Bronchial epithelial cell (primary cell): Measurements from ENCODE around the gene KRT36. TPM values are rescaled to one million over a fixed set of nuclear protein-coding genes. Genes with fewer than 3 reads are reported as not detected.
A peak's percentile ranks its signal among the peaks of the same experiment; 100 is the strongest.

Experiments used
- DNase-seq: peaks from one replicate; pipeline ENCODE4 v3.0.0-alpha.2; 2010; ENCODE audit warnings: low read depth
- FAIRE-seq: peaks from 2 replicates; lab custom pipeline; 2011; peaks lifted over from hg19 to GRCh38; lab: Jason Lieb, UNC
- H3K27me3 ChIP-seq: 2 replicates; pipeline ENCODE4 v1.5.1; 2011; ENCODE audit warnings: low read length; ENCODE audit not compliant: control insufficient read depth, insufficient read depth
- H3K36me3 ChIP-seq: 2 replicates; pipeline ENCODE4 v1.5.1; 2011; ENCODE audit warnings: low read length; ENCODE audit not compliant: control insufficient read depth, insufficient read depth
- H3K4me3 ChIP-seq: 2 replicates; pipeline ENCODE4 v1.5.1; 2011; ENCODE audit warnings: mild to moderate bottlenecking, low read depth, low read length, control low read depth
- CTCF ChIP-seq: IDR thresholded peaks from 2 replicates; pipeline ENCODE4 v1.5.1; 2011; ENCODE audit warnings: mild to moderate bottlenecking, moderate library complexity, low read length, control low read depth, inconsistent platforms; ENCODE audit not compliant: insufficient read depth, severe bottlenecking
- total RNA-seq: library from RNA; depleted of rRNA; stranded (reverse); fragments of >200 nt; gene quantifications from 2 replicates; pipeline ENCODE4 v1.2.1, GENCODE V29; 2014

Gene KRT36
- total RNA-seq, 1 donor from 2014 or later, result under 0.01 TPM

- FAIRE-seq (peak; percentile 47), DNase-seq (no peak)
- Histone ChIP-seq H3K4me3 (no peak overlapping the region), H3K27me3 (no peaks in the 10 kb centered on the region), H3K36me3 (peaks cover 22% of the 10 kb centered on the region)
- TF ChIP-seq CTCF, result no peak
Observed at GRCh38 chr17:41516147-41516829, 26.6 kb upstream of the KRT36 start.

- Histone ChIP-seq H3K36me3 (peaks cover 22% of the 10 kb centered on the region), H3K27me3 (no peaks in the 10 kb centered on the region), H3K4me3 (no peak overlapping the region)
- DNase-seq (no peak), FAIRE-seq (no peak)
- TF ChIP-seq CTCF, result no peak
Observed at GRCh38 chr17:41513168-41513547, 23.4 kb upstream of the KRT36 start.

- Histone ChIP-seq H3K27me3 (no peaks in the 10 kb centered on the region), H3K36me3 (peaks cover 21% of the 10 kb centered on the region), H3K4me3 (no peak overlapping the region)
- DNase-seq (no peak), FAIRE-seq (no peak)
- no peak for TF ChIP-seq CTCF
Observed at GRCh38 chr17:41512546-41513167, 22.9 kb upstream of the KRT36 start.

- no peak overlapping the region for H3K4me3 ChIP-seq
- TF ChIP-seq CTCF, result no peak
- FAIRE-seq (no peak), DNase-seq (no peak)
- H3K36me3 ChIP-seq, result peaks cover 16% of the 10 kb centered on the region
- no peaks in the 10 kb centered on the region for H3K27me3 ChIP-seq
Observed at GRCh38 chr17:41511716-41512115, 22.0 kb upstream of the KRT36 start.

GRCh38 chr17:41511116-41511515, 21.4 kb upstream of the KRT36 start:
- DNase-seq (no peak), FAIRE-seq (no peak)
- H3K36me3 ChIP-seq, result peaks cover 10% of the 10 kb centered on the region
- no peak overlapping the region for H3K4me3 ChIP-seq
- TF ChIP-seq CTCF, result no peak
- H3K27me3 ChIP-seq, result no peaks in the 10 kb centered on the region
